Subcutaneous adipose tissue (tissue), 4 donors: ENCODE measurements around the gene ZBTB47. TPM values are rescaled to one million over a fixed set of nuclear protein-coding genes. Genes with fewer than 3 reads are reported as not detected.

Source experiments
- total RNA-seq, 4 donors: library from RNA; depleted of rRNA; stranded (reverse); fragments of >200 nt; gene quantifications; one replicate each; pipeline ENCODE4 v1.1.0, GENCODE V29; 2016
- TF ChIP-seq, protein P1 (sequence below): fragments of 450-650 bp; IDR thresholded peaks from one replicate; pipeline ENCODE4 v1.5.1; 2016; ENCODE audit warnings: low read depth, mild to moderate bottlenecking, control low read depth, antibody characterized with exemption, moderate library complexity

Gene ZBTB47
- total RNA-seq, 4 donors from 2014 or later = 24.1 to 47.3 (median 32.7) TPM

GRCh38 chr3:42640129-42640528 lies 13.4 kb upstream of the ZBTB47 start:
- TF ChIP-seq, protein P1, sequence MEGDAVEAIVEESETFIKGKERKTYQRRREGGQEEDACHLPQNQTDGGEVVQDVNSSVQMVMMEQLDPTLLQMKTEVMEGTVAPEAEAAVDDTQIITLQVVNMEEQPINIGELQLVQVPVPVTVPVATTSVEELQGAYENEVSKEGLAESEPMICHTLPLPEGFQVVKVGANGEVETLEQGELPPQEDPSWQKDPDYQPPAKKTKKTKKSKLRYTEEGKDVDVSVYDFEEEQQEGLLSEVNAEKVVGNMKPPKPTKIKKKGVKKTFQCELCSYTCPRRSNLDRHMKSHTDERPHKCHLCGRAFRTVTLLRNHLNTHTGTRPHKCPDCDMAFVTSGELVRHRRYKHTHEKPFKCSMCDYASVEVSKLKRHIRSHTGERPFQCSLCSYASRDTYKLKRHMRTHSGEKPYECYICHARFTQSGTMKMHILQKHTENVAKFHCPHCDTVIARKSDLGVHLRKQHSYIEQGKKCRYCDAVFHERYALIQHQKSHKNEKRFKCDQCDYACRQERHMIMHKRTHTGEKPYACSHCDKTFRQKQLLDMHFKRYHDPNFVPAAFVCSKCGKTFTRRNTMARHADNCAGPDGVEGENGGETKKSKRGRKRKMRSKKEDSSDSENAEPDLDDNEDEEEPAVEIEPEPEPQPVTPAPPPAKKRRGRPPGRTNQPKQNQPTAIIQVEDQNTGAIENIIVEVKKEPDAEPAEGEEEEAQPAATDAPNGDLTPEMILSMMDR = no peak

- TF ChIP-seq, protein P1 = no peak
Measured at GRCh38 chr3:42640771-42641370, 12.6 kb upstream of the ZBTB47 start.

DNA sequence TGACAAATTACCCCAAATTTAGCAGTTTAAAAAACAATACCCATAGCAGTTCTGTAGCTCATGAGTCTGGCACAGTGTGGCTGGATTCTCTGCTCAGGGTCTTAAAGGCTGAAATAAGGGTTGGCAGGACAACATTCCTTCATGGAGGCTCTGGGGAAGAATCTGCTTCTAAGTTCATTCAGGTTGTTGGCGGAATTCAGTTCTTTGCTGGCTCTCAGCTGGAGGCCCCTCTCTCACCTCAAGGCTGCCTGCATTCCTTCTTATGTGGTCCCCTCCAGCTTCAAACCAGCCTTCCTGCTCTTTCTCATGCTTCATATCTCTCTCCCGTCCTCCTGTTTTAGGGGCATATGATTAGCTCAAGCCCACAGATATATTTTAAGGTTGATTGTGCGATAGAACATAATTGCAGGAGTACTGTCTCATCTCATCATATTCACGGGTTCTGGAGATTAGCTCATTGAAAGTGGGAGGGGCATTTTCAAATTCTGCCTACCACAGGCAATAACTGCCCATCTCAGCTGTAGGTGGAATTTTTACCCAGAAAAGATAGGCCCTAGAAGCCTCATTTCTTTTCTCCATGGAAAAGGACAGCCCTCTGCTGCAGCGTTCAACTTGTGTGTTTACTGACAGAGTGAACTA lies 5.6 kb upstream of the ZBTB47 start:
- TF ChIP-seq, protein P1 = no peak

- TF ChIP-seq, protein P1 = no peak
Measured at GRCh38 chr3:42649006-42649405, 4.5 kb upstream of the ZBTB47 start.

DNA sequence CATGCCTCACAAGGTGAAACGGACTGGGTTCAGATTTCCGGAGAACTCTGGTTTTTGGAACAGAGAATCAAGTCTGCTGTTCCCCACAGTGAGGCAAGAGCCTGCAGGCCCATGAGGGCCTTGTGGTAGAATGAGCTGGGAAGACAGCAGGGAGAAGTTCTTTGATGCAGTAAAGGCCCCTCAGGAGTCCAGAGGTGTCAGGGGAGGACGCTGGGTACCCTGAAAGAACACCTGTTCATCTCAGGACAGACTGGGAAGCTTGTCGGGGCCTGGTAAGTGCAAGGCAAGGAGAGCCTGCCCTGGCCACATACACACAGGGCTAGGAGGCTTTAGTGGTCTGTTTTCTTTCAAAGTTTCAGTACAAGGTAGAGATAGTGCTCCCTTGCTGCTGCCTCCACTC lies 3.7 kb upstream of the ZBTB47 start:
- TF ChIP-seq, protein P1 = no peak

DNA sequence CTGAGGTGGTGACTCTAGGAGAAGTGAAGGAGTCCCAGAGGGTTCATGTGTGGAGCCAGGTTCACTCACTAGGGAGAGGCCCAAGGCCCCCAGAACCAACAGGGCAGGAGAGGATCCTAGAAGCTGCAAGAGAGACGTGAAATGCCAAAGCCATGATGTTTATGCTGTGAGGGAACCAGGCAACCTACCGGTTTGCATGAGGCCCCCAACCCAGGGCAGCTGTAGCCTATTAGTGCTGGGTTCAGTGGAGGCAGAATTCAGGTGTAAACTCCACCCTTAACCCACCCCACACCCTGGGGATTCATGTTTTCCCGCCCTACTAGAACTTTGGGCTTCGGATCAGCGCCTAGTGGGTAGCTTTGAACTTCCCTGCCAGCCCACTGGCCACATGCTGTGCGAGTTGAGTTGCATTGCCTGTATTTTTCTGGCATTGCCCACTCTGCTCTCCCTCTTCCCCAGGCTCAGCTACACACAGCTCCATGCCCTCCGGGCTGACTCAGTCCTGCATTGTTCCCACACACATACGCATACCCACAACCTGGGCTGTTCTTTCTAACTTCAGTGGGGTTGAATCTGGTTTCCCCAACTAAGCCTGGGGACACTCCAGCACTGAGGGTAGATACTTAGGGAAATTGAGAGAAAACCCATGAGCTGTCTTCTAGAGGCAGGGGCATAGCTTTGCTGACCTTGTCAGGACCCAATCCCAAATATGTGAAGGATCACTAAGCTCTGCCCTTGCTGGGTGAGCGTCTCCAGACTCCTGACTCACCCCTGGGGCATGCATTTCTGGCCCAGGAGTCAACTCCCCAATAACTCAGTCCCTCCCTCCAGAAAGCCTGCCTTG lies 2.0 kb upstream of the ZBTB47 start:
- TF ChIP-seq, protein P1 = no peak

DNA sequence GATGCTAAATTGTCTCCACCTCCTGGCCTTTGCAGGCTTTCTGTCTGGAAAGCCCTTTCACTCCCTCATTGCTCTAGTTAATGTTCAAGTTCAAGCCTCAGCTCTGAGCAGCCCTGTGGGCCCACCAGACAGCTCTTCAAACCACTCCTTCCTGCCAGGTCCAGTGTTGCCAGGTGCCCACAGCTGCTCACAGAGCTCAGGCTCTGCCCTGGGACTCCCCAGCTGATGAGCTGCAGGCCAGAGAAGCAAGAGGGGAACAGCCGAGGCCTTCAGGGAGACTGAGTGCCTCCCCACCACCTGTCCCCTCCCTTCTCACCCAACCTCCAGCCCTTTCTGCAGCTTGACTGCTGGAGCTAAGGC lies 1.3 kb upstream of the ZBTB47 start:
- TF ChIP-seq, protein P1 = no peak
